ENCODE data around the gene SH3BP2.

The SH3BP2 gene

DNA sequence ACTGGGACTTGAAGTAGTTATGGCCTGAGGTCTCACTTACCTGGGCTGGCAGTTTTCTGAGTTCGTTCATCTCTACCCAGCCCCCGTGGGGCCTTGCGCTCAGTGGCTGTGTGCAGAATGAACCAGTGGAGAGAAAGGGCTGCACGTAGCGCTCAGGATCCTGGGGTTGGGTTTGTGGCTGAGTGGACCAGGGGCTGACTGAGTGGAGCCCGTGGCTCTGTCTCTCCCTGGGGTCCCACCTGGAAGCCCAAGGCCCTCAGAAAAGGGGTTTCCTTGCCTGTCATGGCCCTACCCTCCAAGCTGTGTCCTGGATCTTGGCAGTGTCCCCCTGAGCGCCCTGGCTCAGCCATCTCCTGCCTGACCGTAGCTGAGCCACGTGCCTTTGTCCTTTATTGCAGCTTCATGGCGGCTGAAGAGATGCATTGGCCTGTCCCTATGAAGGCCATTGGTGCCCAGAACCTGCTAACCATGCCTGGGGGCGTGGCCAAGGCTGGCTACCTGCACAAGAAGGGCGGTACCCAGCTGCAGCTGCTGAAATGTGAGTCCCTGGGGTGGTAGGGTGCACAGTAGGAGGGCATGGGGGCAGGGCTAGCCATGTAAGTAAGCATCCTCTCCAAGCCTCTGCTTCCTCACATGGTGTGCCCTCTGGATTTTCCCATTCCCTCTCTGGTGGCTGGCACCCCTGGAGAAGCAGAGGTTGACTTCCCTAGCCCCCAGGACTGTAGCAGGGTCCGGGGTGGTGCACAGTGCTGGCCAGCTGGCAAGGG, 27.5 kb downstream of the SH3BP2 start:
- no peaks in the 10 kb centered on the region for H3K9me3 ChIP-seq (ENCODE audit: control insufficient read depth, low read depth, low read length)
- no peaks in the 10 kb centered on the region for H3K4me1 ChIP-seq (ENCODE audit: control insufficient read depth, low read depth, low read length)
- no peak overlapping the region for H3K4me3 ChIP-seq (ENCODE audit: low read length)
- H3K27me3 ChIP-seq (ENCODE audit: control insufficient read depth, insufficient read depth, low read length), result no peaks in the 10 kb centered on the region
- H3K27ac ChIP-seq (ENCODE audit: low read length), result no peak overlapping the region
- H3K36me3 ChIP-seq (ENCODE audit: control insufficient read depth, low read depth, low read length), result peaks cover 22% of the 10 kb centered on the region
- no peak overlapping the region for H3K9ac ChIP-seq (ENCODE audit: low read length)

DNA sequence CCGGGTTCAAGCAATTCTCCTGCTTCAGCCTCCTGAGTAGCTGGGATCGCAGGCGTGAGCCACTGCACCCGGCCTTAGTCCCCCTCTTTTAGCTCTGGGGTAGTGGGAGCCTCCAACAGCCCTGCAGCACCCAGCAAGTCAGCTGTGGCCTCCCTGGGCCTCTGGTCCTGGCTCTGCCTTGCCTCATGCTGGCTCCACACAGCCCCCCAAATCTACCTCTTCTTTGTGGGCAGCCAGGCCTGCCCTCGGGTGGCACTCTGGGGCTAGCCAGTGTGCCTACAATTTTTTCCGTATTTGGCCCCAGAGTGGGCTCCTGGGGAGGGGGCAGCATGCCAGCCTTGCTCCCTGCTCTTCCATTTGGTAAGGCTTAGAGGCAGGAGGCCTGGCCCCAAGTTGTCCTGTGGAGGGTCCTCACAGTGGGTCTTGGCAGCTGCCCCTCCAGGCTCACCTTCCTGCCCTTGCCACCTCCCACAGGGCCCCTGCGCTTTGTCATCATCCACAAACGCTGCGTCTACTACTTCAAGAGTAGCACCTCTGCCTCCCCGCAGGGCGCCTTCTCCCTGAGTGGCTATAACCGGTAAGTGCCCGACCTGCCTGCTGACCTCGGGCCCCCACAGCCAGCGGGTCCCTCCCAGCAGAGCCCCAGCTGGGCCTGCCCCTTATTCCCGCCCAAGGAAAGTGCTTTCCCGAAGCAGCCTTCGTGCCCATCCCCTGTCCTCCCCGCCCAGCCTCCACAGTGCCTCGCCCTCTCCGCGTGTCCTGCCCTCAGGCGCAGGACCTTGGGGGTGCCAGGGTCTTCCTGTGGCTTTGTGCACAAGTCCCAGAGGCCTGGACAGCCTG, 29.8 kb downstream of the SH3BP2 start:
- Histone ChIP-seq H3K27ac (ENCODE audit: low read length) (no peak overlapping the region), H3K36me3 (ENCODE audit: control insufficient read depth, low read depth, low read length) (peaks cover 24% of the 10 kb centered on the region), H3K9ac (ENCODE audit: low read length) (no peak overlapping the region), H3K27me3 (ENCODE audit: control insufficient read depth, insufficient read depth, low read length) (no peaks in the 10 kb centered on the region), H3K4me1 (ENCODE audit: control insufficient read depth, low read depth, low read length) (no peaks in the 10 kb centered on the region), H3K4me3 (ENCODE audit: low read length) (no peak overlapping the region), H3K9me3 (ENCODE audit: control insufficient read depth, low read depth, low read length) (no peaks in the 10 kb centered on the region)

DNA sequence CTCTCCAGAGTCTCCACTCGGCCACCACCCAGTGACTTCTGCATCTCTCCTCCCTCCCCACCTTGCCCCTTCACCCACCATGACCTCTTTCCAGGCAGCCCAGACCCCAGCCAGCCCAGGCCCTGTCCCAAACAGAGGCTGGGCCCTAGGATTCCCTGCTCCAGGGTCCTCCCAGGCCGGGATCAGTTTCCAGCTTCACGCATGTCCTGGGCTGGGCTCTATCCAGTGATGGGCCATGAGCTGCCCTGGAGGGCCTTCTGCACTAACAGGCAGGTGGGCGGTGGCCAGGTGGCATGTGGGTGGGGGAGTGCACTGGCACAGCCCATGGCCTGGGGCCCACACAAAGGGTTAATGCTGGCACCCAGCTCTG, 30.4 kb downstream of the SH3BP2 start:
- Histone ChIP-seq H3K9me3 (ENCODE audit: control insufficient read depth, low read depth, low read length) (no peaks in the 10 kb centered on the region), H3K9ac (ENCODE audit: low read length) (no peak overlapping the region), H3K27me3 (ENCODE audit: control insufficient read depth, insufficient read depth, low read length) (no peaks in the 10 kb centered on the region), H3K27ac (ENCODE audit: low read length) (no peak overlapping the region), H3K36me3 (ENCODE audit: control insufficient read depth, low read depth, low read length) (peaks cover 25% of the 10 kb centered on the region), H3K4me1 (ENCODE audit: control insufficient read depth, low read depth, low read length) (no peaks in the 10 kb centered on the region), H3K4me3 (ENCODE audit: low read length) (no peak overlapping the region)

DNA sequence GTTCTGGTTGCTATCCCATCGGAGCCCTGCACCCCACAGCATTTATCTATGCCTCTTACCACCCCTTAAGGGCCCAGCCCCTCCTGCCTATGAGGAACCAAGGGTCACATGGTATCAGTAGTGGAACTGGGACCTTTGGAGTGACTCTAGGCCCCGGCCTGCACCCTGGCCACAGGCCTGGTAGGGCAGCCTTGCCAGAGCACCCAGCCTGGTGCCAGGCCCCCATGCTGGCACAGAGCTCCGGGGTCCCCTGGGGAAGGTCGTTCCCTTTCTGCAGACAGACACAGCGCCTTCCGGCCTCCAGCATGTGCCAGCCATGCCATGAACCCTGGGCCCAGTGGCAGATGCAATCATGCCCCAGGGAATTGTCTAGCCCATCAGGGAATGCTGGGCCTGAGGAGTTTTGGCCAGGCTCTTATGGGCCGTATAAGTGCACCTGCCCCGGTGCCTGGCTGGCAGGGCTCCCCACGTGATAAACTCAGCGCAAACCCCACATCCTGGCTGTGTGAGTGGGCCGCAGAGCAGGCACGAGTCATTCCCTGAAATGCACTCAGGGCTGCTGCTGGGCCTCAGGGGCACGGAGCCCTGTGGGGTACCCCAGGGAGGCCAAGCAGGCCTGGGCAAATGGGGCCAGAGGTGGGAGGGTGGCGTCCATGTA, 30.9 kb downstream of the SH3BP2 start:
- H3K4me3 ChIP-seq (ENCODE audit: low read length), result no peak overlapping the region
- H3K4me1 ChIP-seq (ENCODE audit: control insufficient read depth, low read depth, low read length), result no peaks in the 10 kb centered on the region
- no peak overlapping the region for H3K9ac ChIP-seq (ENCODE audit: low read length)
- H3K27ac ChIP-seq (ENCODE audit: low read length), result no peak overlapping the region
- H3K9me3 ChIP-seq (ENCODE audit: control insufficient read depth, low read depth, low read length), result no peaks in the 10 kb centered on the region
- peaks cover 25% of the 10 kb centered on the region for H3K36me3 ChIP-seq (ENCODE audit: control insufficient read depth, low read depth, low read length)
- H3K27me3 ChIP-seq (ENCODE audit: control insufficient read depth, insufficient read depth, low read length), result no peaks in the 10 kb centered on the region

DNA sequence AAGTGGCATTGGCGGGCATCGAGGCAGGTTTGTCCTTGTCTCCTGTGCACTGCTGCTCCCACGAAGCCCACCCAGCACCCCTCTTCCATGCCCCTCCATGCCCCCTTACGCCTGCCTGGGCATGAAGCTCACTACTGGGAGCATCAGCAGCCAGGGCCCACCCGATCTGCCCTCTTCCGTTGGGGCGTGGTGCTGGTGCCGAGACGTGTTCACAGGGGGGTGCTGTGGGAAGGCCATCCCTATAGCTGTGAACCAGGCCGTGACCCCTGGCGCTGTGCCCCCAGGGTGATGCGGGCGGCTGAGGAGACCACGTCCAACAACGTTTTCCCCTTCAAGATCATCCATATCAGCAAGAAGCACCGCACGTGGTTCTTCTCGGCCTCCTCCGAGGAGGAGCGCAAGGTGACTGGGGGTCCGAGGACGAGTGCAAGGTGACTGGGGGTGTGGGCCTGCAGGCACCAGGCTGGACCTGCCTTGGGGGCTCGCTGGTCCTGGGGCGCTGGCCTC, 31.5 kb downstream of the SH3BP2 start:
- Histone ChIP-seq H3K9me3 (ENCODE audit: control insufficient read depth, low read depth, low read length) (no peaks in the 10 kb centered on the region), H3K36me3 (ENCODE audit: control insufficient read depth, low read depth, low read length) (peaks cover 25% of the 10 kb centered on the region), H3K9ac (ENCODE audit: low read length) (no peak overlapping the region), H3K27ac (ENCODE audit: low read length) (no peak overlapping the region), H3K27me3 (ENCODE audit: control insufficient read depth, insufficient read depth, low read length) (no peaks in the 10 kb centered on the region), H3K4me1 (ENCODE audit: control insufficient read depth, low read depth, low read length) (no peaks in the 10 kb centered on the region), H3K4me3 (ENCODE audit: low read length) (no peak overlapping the region)

DNA sequence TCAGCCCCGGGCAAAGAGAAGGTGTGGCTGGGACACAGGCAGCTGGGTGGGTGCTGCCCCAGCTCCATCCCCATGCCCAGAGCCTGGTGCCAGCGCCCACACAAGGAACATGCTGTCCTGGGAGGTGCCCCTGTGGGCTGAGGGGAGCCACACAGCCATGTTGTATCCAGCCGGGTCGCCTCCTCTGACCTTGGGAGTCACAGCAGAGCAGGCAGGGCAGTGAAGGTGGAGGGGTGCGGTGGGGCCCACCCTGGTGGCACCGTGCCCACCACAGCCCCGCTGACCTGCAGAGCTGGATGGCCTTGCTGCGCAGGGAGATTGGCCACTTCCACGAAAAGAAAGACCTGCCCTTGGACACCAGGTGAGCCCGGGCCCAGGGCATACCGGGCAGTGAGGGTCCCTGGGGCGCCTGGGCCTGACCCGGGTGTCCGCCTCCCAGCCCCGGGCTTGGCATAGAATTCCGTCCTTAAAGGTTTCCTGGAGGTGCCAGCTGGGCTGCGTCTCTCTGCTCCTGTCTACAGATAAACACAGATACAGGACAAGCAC, 32.0 kb downstream of the SH3BP2 start:
- Histone ChIP-seq H3K4me3 (ENCODE audit: low read length) (no peak overlapping the region), H3K27ac (ENCODE audit: low read length) (no peak overlapping the region), H3K36me3 (ENCODE audit: control insufficient read depth, low read depth, low read length) (peaks cover 25% of the 10 kb centered on the region), H3K9ac (ENCODE audit: low read length) (no peak overlapping the region), H3K9me3 (ENCODE audit: control insufficient read depth, low read depth, low read length) (no peaks in the 10 kb centered on the region), H3K4me1 (ENCODE audit: control insufficient read depth, low read depth, low read length) (no peaks in the 10 kb centered on the region), H3K27me3 (ENCODE audit: control insufficient read depth, insufficient read depth, low read length) (no peaks in the 10 kb centered on the region)

DNA sequence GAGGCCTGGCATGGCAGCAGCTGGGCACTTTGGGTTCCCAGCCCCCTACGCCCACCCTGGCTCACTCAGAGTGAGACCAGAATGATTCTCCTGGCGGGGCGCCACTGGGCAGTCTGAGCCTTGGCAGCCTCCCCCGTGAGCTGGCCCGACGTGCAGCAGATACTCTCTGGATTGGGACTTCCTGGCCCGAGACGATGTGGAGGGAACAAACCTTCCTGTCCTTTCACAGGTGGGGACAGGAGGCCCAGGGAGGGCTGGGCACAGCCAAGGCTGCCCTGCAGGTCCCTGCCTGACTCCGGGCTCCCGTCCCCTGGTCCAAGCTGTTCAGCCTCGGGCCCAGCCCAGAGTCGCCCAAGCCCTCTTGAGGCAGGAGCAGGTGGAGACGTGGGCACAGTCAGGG, 32.9 kb downstream of the SH3BP2 start:
- peaks cover 27% of the 10 kb centered on the region for H3K36me3 ChIP-seq (ENCODE audit: control insufficient read depth, low read depth, low read length)

DNA sequence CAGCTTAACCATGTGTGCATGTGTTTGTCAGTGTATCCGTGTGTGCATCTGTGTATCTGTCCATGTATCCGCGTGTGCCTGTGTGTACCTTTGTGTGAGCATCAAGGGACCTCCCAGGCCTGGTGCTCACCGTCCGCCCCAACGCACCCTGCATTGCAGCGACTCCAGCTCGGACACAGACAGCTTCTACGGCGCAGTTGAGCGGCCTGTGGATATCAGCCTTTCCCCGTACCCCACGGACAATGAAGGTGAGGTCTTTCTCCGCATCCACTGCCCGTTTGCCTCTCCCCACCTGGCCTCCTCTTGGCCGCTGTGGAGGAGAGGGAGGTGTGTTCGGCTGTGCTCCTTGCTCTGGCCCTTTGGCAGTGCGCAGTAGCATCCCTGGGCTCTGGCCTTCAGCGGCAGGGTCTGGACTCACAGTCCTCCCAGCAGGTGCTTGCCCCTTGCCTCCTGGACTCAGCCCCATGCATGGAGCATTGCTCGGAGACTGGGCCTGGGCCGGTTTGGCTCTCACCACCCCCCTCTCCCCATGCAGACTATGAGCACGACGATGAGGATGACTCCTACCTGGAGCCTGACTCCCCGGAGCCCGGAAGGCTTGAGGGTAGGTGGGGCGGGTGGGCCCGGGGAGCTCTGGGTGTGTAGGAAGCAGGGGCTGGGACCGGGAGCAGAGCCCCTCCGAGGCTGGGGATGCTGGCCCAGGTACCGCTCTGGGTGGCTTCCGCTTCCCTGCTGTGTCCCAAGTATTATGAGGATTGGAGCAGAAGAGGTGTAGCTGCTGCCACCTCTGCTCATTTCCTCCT, 34.4 kb downstream of the SH3BP2 start:
- no peaks in the 10 kb centered on the region for H3K27me3 ChIP-seq (ENCODE audit: control insufficient read depth, insufficient read depth, low read length)
- H3K36me3 ChIP-seq (ENCODE audit: control insufficient read depth, low read depth, low read length), result peaks cover 37% of the 10 kb centered on the region
- no peaks in the 10 kb centered on the region for H3K4me1 ChIP-seq (ENCODE audit: control insufficient read depth, low read depth, low read length)
- no peak overlapping the region for H3K9ac ChIP-seq (ENCODE audit: low read length)
- H3K27ac ChIP-seq (ENCODE audit: low read length), result no peak overlapping the region
- H3K4me3 ChIP-seq (ENCODE audit: low read length), result no peak overlapping the region
- H3K9me3 ChIP-seq (ENCODE audit: control insufficient read depth, low read depth, low read length), result no peaks in the 10 kb centered on the region

More for the DNA sequence above, 32.9 kb downstream of the SH3BP2 start:
- Histone ChIP-seq H3K27me3 (ENCODE audit: control insufficient read depth, insufficient read depth, low read length) (no peaks in the 10 kb centered on the region), H3K9me3 (ENCODE audit: control insufficient read depth, low read depth, low read length) (no peaks in the 10 kb centered on the region), H3K4me3 (ENCODE audit: low read length) (no peak overlapping the region), H3K9ac (ENCODE audit: low read length) (no peak overlapping the region), H3K4me1 (ENCODE audit: control insufficient read depth, low read depth, low read length) (no peaks in the 10 kb centered on the region), H3K27ac (ENCODE audit: low read length) (no peak overlapping the region)

DNA sequence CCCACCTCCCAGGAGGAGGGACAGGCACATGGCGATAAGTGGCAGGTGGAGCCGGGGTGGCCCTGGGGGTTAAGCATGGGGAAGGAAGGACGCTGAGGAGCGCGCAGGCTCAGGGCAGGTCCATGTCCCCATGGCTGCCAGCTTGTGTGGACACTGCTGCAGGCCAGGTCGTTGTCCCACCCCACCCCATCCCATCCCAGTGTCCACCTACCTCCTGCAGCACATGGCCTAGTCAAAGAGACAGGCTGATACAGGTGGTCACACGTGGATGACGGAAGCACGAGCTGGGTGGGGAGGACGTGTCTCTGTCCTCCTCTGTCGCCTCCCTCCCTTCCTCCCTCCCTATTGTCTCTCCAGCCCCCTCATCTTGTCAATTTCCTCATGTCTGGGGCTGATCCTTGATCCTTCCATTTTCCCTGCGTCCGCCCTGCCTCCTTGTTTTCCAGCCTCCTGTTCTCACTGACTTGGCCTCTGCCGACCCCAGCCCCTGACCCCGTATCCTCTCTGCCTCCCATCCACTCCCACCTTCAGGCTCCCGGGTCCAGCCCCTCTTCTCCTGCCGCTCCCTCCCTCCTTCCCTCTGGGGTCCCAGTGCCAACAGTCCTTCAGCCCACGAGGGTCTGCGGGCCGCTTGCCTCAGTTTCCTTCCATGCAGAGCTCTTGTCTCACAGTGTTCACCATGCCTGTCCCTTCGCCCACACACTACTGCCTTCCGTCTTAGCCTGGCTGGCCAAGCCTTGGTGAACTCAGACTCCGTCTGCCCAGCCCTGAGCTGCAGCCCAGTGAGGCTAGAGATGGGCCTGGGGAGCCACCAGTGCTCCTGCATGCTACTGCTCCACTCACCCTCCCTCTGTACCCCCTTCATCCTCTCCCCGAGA, 35.2 kb downstream of the SH3BP2 start:
- H3K4me1 ChIP-seq (ENCODE audit: control insufficient read depth, low read depth, low read length), result no peaks in the 10 kb centered on the region
- H3K4me3 ChIP-seq (ENCODE audit: low read length), result no peak overlapping the region
- no peaks in the 10 kb centered on the region for H3K27me3 ChIP-seq (ENCODE audit: control insufficient read depth, insufficient read depth, low read length)
- H3K27ac ChIP-seq (ENCODE audit: low read length), result no peak overlapping the region
- no peak overlapping the region for H3K9ac ChIP-seq (ENCODE audit: low read length)
- peaks cover 35% of the 10 kb centered on the region for H3K36me3 ChIP-seq (ENCODE audit: control insufficient read depth, low read depth, low read length)
- no peaks in the 10 kb centered on the region for H3K9me3 ChIP-seq (ENCODE audit: control insufficient read depth, low read depth, low read length)

DNA sequence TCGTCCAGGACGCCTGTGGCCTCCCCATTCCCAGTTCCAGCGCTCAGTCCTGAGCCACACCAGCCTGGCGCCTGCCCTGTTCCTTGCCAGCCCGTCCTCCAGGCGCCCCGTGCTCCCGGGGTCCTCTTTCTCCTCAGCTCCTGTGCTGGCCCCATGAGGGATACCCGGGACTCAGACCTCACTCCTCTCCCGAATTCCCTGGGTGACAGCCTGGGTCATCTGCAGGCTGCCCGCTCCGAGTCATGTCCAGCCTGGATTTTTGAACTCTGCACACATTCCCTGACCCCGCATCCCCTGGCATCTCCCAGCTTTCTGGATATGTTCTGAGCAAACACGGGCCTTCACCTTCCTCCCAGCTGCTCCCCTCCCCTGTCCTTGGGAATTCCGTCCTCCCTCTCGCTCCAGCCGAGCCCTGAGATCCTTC, 35.9 kb downstream of the SH3BP2 start:
- no peaks in the 10 kb centered on the region for H3K9me3 ChIP-seq (ENCODE audit: control insufficient read depth, low read depth, low read length)
- no peaks in the 10 kb centered on the region for H3K4me1 ChIP-seq (ENCODE audit: control insufficient read depth, low read depth, low read length)
- no peak overlapping the region for H3K4me3 ChIP-seq (ENCODE audit: low read length)
- H3K27me3 ChIP-seq (ENCODE audit: control insufficient read depth, insufficient read depth, low read length), result no peaks in the 10 kb centered on the region
- H3K9ac ChIP-seq (ENCODE audit: low read length), result no peak overlapping the region
- H3K36me3 ChIP-seq (ENCODE audit: control insufficient read depth, low read depth, low read length), result peaks cover 34% of the 10 kb centered on the region
- H3K27ac ChIP-seq (ENCODE audit: low read length), result no peak overlapping the region
